Inferior parietal cortex (tissue), 1 donor: ENCODE measurements around the gene HIVEP2.
A peak's percentile ranks its signal among the peaks of the same experiment; 100 is the strongest.

Experiments
- DNase-seq: peaks from one replicate; pipeline ENCODE4 v3.0.0-alpha.2; 2016; ENCODE audit errors: extremely low spot score

The HIVEP2 gene

GRCh38 chr6:142946181-142946923 is 1.4 kb upstream of the HIVEP2 start:
- DNase-seq: peak; percentile 88

GRCh38 chr6:142945446-142946180 is 637 bp upstream of the HIVEP2 start:
- peak; percentile 53 for DNase-seq

GRCh38 chr6:142944124-142945048 is 590 bp downstream of the HIVEP2 start:
- DNase-seq: peak; percentile 61

- DNase-seq: peak; percentile 65
Observed at GRCh38 chr6:142943711-142944123, 1.3 kb downstream of the HIVEP2 start.

- DNase-seq: peak; percentile 62
Observed at GRCh38 chr6:142942805-142943227, 2.2 kb downstream of the HIVEP2 start.

- no peak for DNase-seq
Observed at GRCh38 chr6:142942238-142942637, 2.7 kb downstream of the HIVEP2 start.

GRCh38 chr6:142941018-142941417 is 4.0 kb downstream of the HIVEP2 start:
- peak; percentile 34 for DNase-seq

GRCh38 chr6:142940487-142940886 is 4.5 kb downstream of the HIVEP2 start:
- DNase-seq: no peak

GRCh38 chr6:142938510-142938909 is 6.5 kb downstream of the HIVEP2 start:
- DNase-seq: no peak

- no peak for DNase-seq
Observed at GRCh38 chr6:142937986-142938385, 7.0 kb downstream of the HIVEP2 start.

- no peak for DNase-seq
Observed at GRCh38 chr6:142935553-142936517, 9.1 kb downstream of the HIVEP2 start.

- no peak for DNase-seq
Observed at GRCh38 chr6:142934599-142934998, 10.4 kb downstream of the HIVEP2 start.

GRCh38 chr6:142934106-142934505 is 10.9 kb downstream of the HIVEP2 start:
- no peak for DNase-seq

- DNase-seq: no peak
Observed at GRCh38 chr6:142933701-142934100, 11.3 kb downstream of the HIVEP2 start.

GRCh38 chr6:142932889-142933288 is 12.1 kb downstream of the HIVEP2 start:
- DNase-seq: no peak

- DNase-seq: no peak
Observed at GRCh38 chr6:142929751-142930358, 15.1 kb downstream of the HIVEP2 start.

- no peak for DNase-seq
Observed at GRCh38 chr6:142927904-142928303, 17.1 kb downstream of the HIVEP2 start.

- no peak for DNase-seq
Observed at GRCh38 chr6:142927271-142927580, 17.8 kb downstream of the HIVEP2 start.

GRCh38 chr6:142926494-142927270 is 18.3 kb downstream of the HIVEP2 start:
- peak; percentile 76 for DNase-seq

- no peak for DNase-seq
Observed at GRCh38 chr6:142926177-142926493, 18.8 kb downstream of the HIVEP2 start.
